ENCODE results near the gene TRIML2.
"Not testable (repeated sequence)": the region's sequence is repeated elsewhere in the genome, so short reads cannot be mapped to it uniquely, and the experiment has no call there.

Gene TRIML2

DNA sequence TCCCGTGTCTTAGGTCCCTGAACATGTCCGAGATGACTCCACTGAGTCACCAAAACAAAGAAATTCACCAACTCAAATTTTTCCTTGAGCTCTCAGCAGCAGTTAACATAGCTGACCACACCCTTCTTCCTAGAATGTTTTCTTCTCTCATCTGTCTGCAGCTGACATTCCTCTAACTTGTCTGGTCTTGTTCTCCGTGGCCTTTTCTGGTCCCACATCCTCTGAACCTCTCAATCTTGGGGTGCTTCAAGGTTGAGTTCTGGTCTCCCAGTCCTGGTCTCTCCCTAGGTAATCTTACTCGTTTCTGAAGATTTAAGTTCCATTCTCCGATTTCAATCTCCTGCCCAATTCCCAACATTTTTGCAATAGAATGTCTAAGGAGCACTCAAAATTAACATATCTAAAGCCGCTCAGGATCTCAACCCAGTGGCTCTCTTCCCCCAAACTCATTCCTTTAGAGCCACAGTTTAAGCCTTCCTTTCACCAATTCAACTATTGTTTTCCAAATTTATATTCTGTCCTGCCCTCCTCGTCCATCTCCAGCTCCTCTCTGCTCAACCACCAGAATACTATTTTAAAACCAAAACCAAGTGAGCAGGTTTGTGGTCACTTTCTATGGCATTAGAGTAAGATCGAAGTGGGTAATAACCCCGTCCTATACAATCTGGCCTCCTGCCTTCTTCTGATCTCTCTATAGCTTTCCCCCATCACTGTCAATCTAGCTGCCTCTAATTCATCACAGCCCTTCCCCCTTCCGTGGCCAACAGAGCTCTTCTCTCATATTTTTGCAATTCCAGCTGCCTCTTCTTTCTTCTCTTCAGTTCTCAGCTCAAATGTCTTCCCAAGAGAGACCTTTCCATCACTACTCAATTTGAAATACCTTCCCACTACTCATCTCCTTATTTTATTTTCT is 1.2 kb downstream of the TRIML2 start:
- no peak for DNase-seq (ENCODE audit: low spot score)

DNA sequence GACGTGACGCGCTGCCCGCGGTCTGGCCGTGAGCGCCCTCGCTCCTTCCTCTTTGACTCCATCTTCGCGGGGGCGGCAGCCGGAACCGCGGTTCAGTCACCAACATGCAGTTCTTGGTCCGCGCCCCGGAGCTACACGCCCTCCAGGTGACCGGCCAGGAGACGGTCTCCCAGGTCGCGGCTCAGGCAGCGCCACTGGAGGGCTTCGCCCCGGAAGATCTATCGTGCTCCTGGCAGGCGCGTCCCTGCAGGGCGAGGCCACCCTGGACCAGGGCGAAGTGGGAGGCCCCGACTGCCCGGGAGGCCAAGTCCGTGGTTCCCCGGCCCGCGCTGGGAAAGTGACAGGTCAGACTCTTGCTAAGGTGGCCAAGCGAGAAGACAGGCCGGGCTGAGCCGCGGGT is 2.9 kb downstream of the TRIML2 start:
- no peak for DNase-seq (ENCODE audit: low spot score)

- DNase-seq (ENCODE audit: low spot score): no peak
Measured at GRCh38 chr4:188092824-188093223, 16.6 kb downstream of the TRIML2 start.

DNA sequence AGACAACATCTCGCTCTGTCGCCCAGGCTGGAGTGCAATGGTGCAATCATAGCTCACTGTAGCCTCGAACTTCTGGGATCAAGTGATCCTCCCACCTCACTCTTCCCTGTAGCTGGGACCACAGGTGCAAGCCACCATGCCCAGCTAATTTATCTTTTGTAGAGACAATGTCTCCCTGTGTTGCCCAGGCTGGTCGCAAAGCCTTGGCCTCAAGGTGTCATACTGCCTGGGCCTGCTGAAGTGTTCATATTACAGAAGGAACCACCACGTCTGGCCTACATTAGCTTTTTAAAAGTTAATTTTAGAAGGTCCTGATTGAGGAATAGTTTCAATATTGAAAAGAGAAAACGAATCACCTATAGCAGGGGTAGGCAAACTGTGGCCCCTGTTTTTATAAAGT is 22.5 kb downstream of the TRIML2 start:
- DNase-seq (ENCODE audit: low spot score): no peak

DNA sequence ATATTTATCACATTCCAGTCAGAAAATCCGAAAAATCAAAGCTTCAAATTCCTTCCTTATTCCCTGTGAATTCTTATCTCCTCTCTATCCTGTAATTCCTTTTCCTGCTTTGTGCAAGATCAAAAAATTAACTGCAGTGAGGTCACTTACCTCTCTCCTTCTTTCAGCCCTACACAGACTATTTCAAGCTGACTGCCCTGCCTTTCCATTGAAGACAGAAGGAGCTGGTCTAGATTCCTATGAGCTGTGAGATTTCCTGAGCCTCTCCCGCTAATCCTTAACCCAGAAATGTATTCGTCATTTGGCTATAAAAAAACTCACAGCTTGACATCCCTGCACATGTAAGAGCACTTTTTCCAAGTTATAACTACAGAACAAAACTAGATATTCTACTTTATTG is 26.6 kb downstream of the TRIML2 start:
- DNase-seq (ENCODE audit: low spot score): no peak

DNA sequence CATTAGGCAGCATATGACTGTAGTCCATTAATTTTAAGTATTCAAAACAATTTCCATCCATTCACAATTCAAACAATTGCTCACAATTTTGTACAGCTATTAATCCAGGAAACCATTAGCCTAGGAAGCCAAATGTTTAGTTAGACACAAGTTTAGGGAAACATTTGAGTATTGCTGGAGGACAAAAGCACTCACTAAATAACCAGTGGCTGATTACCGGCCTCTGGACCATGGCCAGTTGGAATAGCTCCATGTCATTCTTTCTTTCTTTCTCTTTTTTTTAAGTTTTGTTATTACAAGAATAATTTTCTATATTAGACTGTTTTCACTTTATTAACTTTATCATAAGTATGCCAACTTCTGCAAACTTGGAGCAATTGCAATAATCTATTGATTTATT is 31.3 kb downstream of the TRIML2 start:
- no peak for DNase-seq (ENCODE audit: low spot score)

- no peak for DNase-seq (ENCODE audit: low spot score)
Measured at GRCh38 chr4:188076169-188076568, 33.2 kb downstream of the TRIML2 start.

GRCh38 chr4:188061083-188061482 is 48.3 kb downstream of the TRIML2 start:
- DNase-seq (ENCODE audit: low spot score): no peak

DNA sequence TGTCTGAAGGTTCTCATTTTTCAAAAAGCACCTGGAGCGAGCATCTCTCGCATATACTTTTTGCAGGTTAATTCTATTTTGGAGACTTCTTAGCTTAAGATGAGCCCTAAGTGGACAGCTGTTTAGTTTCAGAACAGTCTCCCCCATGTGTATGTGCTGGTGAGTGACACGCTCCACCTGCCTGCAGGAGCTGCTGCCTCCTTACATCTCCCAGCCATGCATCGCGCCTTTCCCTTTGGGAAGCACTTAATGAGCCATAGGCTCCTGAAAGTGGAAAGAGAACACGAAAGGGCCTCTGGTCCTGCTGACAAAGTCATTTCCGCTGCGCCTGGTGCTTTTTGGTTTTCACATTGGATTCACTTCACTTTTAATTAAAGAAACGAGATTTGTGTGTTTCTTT is 56.1 kb downstream of the TRIML2 start:
- DNase-seq (ENCODE audit: low spot score): no peak

DNA sequence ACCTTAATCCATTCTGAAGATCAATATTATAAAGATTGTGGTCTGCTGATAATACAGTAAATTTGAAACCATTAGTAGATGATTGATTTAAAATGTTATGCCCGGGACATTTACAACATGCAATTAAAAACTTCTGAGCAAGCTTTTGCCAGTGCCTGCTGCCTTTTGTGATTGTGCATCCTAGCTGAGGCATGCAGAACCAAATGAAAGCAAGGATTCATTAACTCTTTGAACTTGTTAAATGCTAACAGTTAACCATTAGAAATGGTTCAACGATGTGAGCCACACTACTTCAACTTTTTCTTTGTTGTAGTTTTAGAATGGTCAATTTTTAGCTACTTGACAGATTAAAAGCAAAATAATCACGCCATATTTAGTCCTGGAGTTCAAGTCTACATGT is 62.7 kb downstream of the TRIML2 start:
- DNase-seq (ENCODE audit: low spot score): no peak

DNA sequence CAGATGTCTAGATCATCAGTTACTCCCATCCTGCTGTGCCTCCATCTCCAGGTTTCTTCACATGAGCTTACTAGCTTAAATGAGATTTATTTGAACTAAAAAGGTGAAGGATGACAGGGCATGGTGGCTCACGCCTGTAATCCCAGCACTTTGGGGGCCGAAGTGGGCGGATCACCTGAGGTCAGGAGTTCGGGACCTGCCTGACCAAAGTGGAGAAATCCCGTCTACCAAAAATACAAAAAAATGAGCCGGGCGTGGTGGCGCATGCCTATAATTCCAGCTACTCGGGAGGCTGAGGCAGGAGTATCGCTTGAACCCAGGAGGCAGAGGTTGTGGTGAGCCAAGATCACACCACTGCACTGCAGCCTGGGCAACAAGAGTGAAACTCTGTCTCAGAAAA is 63.9 kb downstream of the TRIML2 start:
- not testable (repeated sequence) for DNase-seq (ENCODE audit: low spot score)

GRCh38 chr4:188043154-188043553 is 66.2 kb downstream of the TRIML2 start:
- no peak for DNase-seq (ENCODE audit: low spot score)

DNA sequence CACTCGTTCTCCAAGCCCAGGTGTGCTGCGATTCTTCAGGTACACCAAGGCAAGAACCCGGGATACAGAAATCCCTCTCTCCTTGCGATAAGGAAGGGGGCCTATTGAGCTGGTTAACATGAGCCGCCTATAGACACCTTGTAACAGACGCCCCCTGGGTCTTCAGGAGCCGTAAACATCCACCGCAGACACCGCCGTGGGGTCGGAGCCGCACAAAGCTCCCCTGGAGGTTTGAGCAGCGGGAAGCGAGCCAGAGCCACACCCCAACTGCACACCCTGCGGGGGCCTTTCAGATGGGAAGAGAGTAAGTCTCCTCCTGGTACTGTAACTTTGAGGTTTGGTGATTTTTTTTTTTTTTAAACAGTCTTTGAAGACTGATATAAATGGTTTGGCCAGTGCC is 67.2 kb downstream of the TRIML2 start:
- DNase-seq (ENCODE audit: low spot score): no peak

GRCh38 chr4:188041721-188042120 is 67.7 kb downstream of the TRIML2 start:
- DNase-seq (ENCODE audit: low spot score): no peak

Data from hematopoietic multipotent progenitor cell treated with erythropoietin and hydrocortisone succinate and interleukin-3 and kit ligand, for 17 days (in vitro differentiated cells).